Panc1 (cell line): ENCODE results near the gene TTC9B.

Experiments
- POLR2AphosphoS5 ChIP-seq: IDR thresholded peaks from 2 replicates; pipeline ENCODE4 v1.6.1; 2012; ENCODE audit warnings: mild to moderate bottlenecking, low read depth, low read length, moderate library complexity
- TCF7L2 ChIP-seq: IDR thresholded peaks from 2 replicates; pipeline ENCODE4 v1.6.1; 2011; ENCODE audit warnings: mild to moderate bottlenecking, low read depth, low read length, inconsistent platforms
- TF ChIP-seq, protein P1 (sequence below): fragments of 450-650 bp; IDR thresholded peaks from 2 replicates; pipeline ENCODE4 v1.5.1; 2017; ENCODE audit warnings: mild to moderate bottlenecking

DNA sequence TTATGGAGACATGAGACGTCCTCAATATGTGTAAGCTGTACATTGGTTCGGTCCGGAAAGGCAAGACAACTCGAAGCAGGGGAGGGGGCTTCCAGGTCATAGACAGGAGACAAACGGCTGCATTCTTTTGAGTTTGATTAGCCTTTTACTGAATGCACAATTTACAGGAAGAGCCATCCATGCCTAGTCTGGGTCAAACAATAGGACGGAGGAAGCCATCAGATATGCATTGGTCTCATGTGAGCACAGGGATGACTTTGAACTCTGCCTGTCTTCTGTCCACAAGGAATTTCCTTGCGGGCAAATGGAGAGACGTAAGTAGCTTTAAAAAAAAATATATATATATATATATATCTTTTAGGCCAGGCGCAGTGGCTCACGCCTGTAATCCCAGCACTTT is 10.2 kb upstream of the TTC9B start:
- TF ChIP-seq, protein P1, sequence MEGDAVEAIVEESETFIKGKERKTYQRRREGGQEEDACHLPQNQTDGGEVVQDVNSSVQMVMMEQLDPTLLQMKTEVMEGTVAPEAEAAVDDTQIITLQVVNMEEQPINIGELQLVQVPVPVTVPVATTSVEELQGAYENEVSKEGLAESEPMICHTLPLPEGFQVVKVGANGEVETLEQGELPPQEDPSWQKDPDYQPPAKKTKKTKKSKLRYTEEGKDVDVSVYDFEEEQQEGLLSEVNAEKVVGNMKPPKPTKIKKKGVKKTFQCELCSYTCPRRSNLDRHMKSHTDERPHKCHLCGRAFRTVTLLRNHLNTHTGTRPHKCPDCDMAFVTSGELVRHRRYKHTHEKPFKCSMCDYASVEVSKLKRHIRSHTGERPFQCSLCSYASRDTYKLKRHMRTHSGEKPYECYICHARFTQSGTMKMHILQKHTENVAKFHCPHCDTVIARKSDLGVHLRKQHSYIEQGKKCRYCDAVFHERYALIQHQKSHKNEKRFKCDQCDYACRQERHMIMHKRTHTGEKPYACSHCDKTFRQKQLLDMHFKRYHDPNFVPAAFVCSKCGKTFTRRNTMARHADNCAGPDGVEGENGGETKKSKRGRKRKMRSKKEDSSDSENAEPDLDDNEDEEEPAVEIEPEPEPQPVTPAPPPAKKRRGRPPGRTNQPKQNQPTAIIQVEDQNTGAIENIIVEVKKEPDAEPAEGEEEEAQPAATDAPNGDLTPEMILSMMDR = no peak
- TF ChIP-seq TCF7L2 = no peak
- TF ChIP-seq POLR2AphosphoS5 = no peak
